Ishikawa (cell line): ENCODE results near the gene ELF3.

Experiments used
- FOXM1 ChIP-seq: IDR thresholded peaks from 2 replicates; pipeline ENCODE4 v1.6.1; 2012; ENCODE audit warnings: low read depth, borderline replicate concordance
- REST ChIP-seq: IDR thresholded peaks from 2 replicates; pipeline ENCODE4 v1.6.1; 2012; ENCODE audit warnings: low read depth, mild to moderate bottlenecking
- TAF1 ChIP-seq: IDR thresholded peaks from 2 replicates; pipeline ENCODE4 v1.6.1; 2012; ENCODE audit warnings: low read depth, mild to moderate bottlenecking
- YY1 ChIP-seq: IDR thresholded peaks from 2 replicates; pipeline ENCODE4 v1.6.1; 2012; ENCODE audit warnings: low read depth

- TF ChIP-seq TAF1 (no peak), REST (no peak), FOXM1 (no peak), YY1 (no peak)
These were observed 3.7 kb downstream of the ELF3 start for GRCh38 chr1:202014060-202014459.
